MM.1S (cell line): ENCODE measurements around the gene GATA6.

ENCODE experiments used
- DNase-seq: peaks from one replicate; pipeline ENCODE4 v3.0.0-alpha.2; 2015
- H2AFZ ChIP-seq: fragments of 300-600 bp; sonication (generic); 2 replicates; pipeline ENCODE4 v1.6.0; 2016; ENCODE audit warnings: antibody characterized with exemption, low read length
- H3F3A ChIP-seq: fragments of 300-600 bp; sonication (generic); 2 replicates; pipeline ENCODE4 v1.6.1; 2016; ENCODE audit warnings: mild to moderate bottlenecking, antibody characterized with exemption, low read length, moderate library complexity, mixed read lengths; ENCODE audit not compliant: insufficient read depth
- H3K27ac ChIP-seq: fragments of 300-600 bp; sonication (generic); 2 replicates; pipeline ENCODE4 v1.5.1; 2016; ENCODE audit warnings: mild to moderate bottlenecking, low read length
- H3K27me3 ChIP-seq: fragments of 300-600 bp; sonication (generic); replicated peaks from 2 replicates; pipeline ENCODE4 v1.6.0; 2016; ENCODE audit warnings: low read length; ENCODE audit not compliant: insufficient read depth
- H3K36me3 ChIP-seq: fragments of 300-600 bp; sonication (generic); replicated peaks from 2 replicates; pipeline ENCODE4 v1.6.1; 2016; ENCODE audit warnings: mild to moderate bottlenecking, low read length, mixed read lengths; ENCODE audit not compliant: insufficient read depth
- H3K4me1 ChIP-seq: fragments of 300-600 bp; sonication (generic); 2 replicates; pipeline ENCODE4 v1.6.1; 2016; ENCODE audit warnings: low read length, mixed read lengths
- H3K4me2 ChIP-seq: fragments of 300-600 bp; sonication (generic); 2 replicates; pipeline ENCODE4 v1.6.0; 2016; ENCODE audit warnings: low read depth, low read length
- H3K4me3 ChIP-seq: fragments of 300-600 bp; sonication (generic); 2 replicates; pipeline ENCODE4 v1.5.1; 2016; ENCODE audit warnings: low read length, mixed read lengths
- H3K79me2 ChIP-seq: fragments of 300-600 bp; sonication (generic); 2 replicates; pipeline ENCODE4 v1.6.1; 2016; ENCODE audit warnings: mixed run types, low read length, mixed read lengths
- H3K9ac ChIP-seq: fragments of 300-600 bp; sonication (generic); 2 replicates; pipeline ENCODE4 v1.6.1; 2016; ENCODE audit warnings: low read length, mixed read lengths
- H3K9me2 ChIP-seq: fragments of 300-600 bp; sonication (generic); replicated peaks from 2 replicates; pipeline ENCODE4 v1.6.1; 2016; ENCODE audit warnings: mild to moderate bottlenecking, low read length, mixed read lengths; ENCODE audit not compliant: insufficient read depth
- H3K9me3 ChIP-seq: fragments of 300-600 bp; sonication (generic); replicated peaks from 2 replicates; pipeline ENCODE4 v1.6.1; 2016; ENCODE audit warnings: mild to moderate bottlenecking, low read length, mixed read lengths; ENCODE audit not compliant: insufficient read depth
- H4K20me1 ChIP-seq: fragments of 300-600 bp; sonication (generic); 2 replicates; pipeline ENCODE4 v1.6.1; 2016; ENCODE audit warnings: mild to moderate bottlenecking, low read length, moderate library complexity, mixed read lengths; ENCODE audit not compliant: insufficient read depth
- CTCF ChIP-seq: fragments of 300-600 bp; sonication (generic); IDR thresholded peaks from 2 replicates; pipeline ENCODE4 v1.5.1; 2016; ENCODE audit warnings: antibody characterized with exemption, low read length, mixed read lengths
- EZH2 ChIP-seq: fragments of 300-600 bp; sonication (generic); optimal IDR thresholded peaks from 2 replicates; pipeline ENCODE3; 2017; ENCODE audit warnings: low read depth, mild to moderate bottlenecking, antibody characterized with exemption, low read length, mixed read lengths
- EZH2phosphoT487 ChIP-seq: fragments of 300-600 bp; sonication (generic); IDR thresholded peaks from 2 replicates; pipeline ENCODE4 v1.6.1; 2018; ENCODE audit warnings: antibody characterized with exemption, low read length

The GATA6 gene

GRCh38 chr18:22165603-22166068 is 3.8 kb upstream of the GATA6 start:
- no peaks in the 10 kb centered on the region for H3K27me3 ChIP-seq
- no peak for TF ChIP-seq EZH2
- TF ChIP-seq EZH2phosphoT487: no peak
- no peak for TF ChIP-seq CTCF
- H3K4me1 ChIP-seq: no peaks in the 10 kb centered on the region

GRCh38 chr18:22166069-22166950 is 3.1 kb upstream of the GATA6 start:
- Histone ChIP-seq H3K4me2 (no peak overlapping the region), H3K9me3 (no peaks in the 10 kb centered on the region), H3K9ac (no peak overlapping the region), H3K36me3 (no peaks in the 10 kb centered on the region), H4K20me1 (no peaks in the 10 kb centered on the region), H3K4me1 (no peaks in the 10 kb centered on the region), H3F3A (no peaks in the 10 kb centered on the region), H3K27me3 (no peaks in the 10 kb centered on the region), H3K27ac (no peak overlapping the region), H3K79me2 (no peaks in the 10 kb centered on the region), H3K9me2 (no peaks in the 10 kb centered on the region), H2AFZ (no peak overlapping the region), H3K4me3 (no peak overlapping the region)
- no peak for DNase-seq
- TF ChIP-seq EZH2phosphoT487 (no peak), CTCF (no peak), EZH2 (no peak)

More at GRCh38 chr18:22165603-22166068, 3.8 kb upstream of the GATA6 start:
- no peaks in the 10 kb centered on the region for H4K20me1 ChIP-seq
- H3K36me3 ChIP-seq: no peaks in the 10 kb centered on the region
- no peaks in the 10 kb centered on the region for H3F3A ChIP-seq
- no peaks in the 10 kb centered on the region for H3K9me3 ChIP-seq
- no peak overlapping the region for H3K4me2 ChIP-seq
- no peak for DNase-seq
- H3K27ac ChIP-seq: no peak overlapping the region
- no peaks in the 10 kb centered on the region for H3K79me2 ChIP-seq
- H2AFZ ChIP-seq: no peak overlapping the region
- no peaks in the 10 kb centered on the region for H3K9me2 ChIP-seq
- H3K4me3 ChIP-seq: no peak overlapping the region
- H3K9ac ChIP-seq: no peak overlapping the region

GRCh38 chr18:22167091-22167470 is 2.3 kb upstream of the GATA6 start:
- Histone ChIP-seq H3K27me3 (no peaks in the 10 kb centered on the region), H3K9me2 (no peaks in the 10 kb centered on the region), H3K36me3 (no peaks in the 10 kb centered on the region), H3K4me3 (no peak overlapping the region), H3K9me3 (no peaks in the 10 kb centered on the region), H3K27ac (no peak overlapping the region), H3K4me2 (no peak overlapping the region), H3F3A (no peaks in the 10 kb centered on the region), H2AFZ (no peak overlapping the region), H3K4me1 (no peaks in the 10 kb centered on the region), H3K9ac (no peak overlapping the region), H4K20me1 (no peaks in the 10 kb centered on the region), H3K79me2 (no peaks in the 10 kb centered on the region)
- TF ChIP-seq EZH2 (no peak), CTCF (no peak), EZH2phosphoT487 (no peak)
- no peak for DNase-seq
